Type B pancreatic cell (in vitro differentiated cells): ENCODE results near the gene PAFAH1B2. TPM values are rescaled to one million over a fixed set of nuclear protein-coding genes. Genes with fewer than 3 reads are reported as not detected.
A peak's percentile ranks its signal among the peaks of the same experiment; 100 is the strongest.

Source experiments
- DNase-seq: peaks from one replicate; pipeline ENCODE4 v3.0.0; 2021; ENCODE audit warnings: mixed read lengths; ENCODE audit not compliant: unreplicated experiment; ENCODE audit errors: extremely low spot score
- H3K27ac Mint-ChIP-seq: 2 replicates; pipeline ENCODE4 v1.8.0; 2021; ENCODE audit warnings: mild to moderate bottlenecking, mixed read lengths
- H3K27me3 Mint-ChIP-seq: 2 replicates; pipeline ENCODE4 v1.8.0; 2021; ENCODE audit warnings: mixed read lengths
- H3K36me3 Mint-ChIP-seq: 2 replicates; pipeline ENCODE4 v1.8.0; 2021; ENCODE audit warnings: mixed read lengths
- H3K4me1 Mint-ChIP-seq: one replicate; pipeline ENCODE4 v1.8.0; 2021; ENCODE audit warnings: mixed read lengths; ENCODE audit not compliant: unreplicated experiment
- H3K4me3 Mint-ChIP-seq: 2 replicates; pipeline ENCODE4 v1.8.0; 2021; ENCODE audit warnings: mild to moderate bottlenecking, mixed read lengths
- H3K9me3 Mint-ChIP-seq: 2 replicates; pipeline ENCODE4 v1.8.0; 2021; ENCODE audit warnings: mixed read lengths
- CTCF ChIP-seq: fragments of 200-600 bp; sonication (generic); conservative IDR thresholded peaks from 2 replicates; pipeline ENCODE4 v1.5.0; 2021; ENCODE audit warnings: antibody characterized with exemption, mild to moderate bottlenecking
- total RNA-seq: library from RNA; stranded (reverse); gene quantifications from 2 replicates; pipeline ENCODE4 v1.2.1, GENCODE V29; 2021; ENCODE audit warnings: low replicate concordance

PAFAH1B2 gene
- total RNA-seq, 1 donor from 2014 or later, result 94.5 TPM

- H3K9me3 Mint-ChIP-seq, result peaks cover under 1% of the 10 kb centered on the region
- TF ChIP-seq CTCF, result no peak
- peaks cover 4% of the 10 kb centered on the region for H3K36me3 Mint-ChIP-seq
- H3K4me1 Mint-ChIP-seq, result peaks cover 35% of the 10 kb centered on the region
- H3K4me3 Mint-ChIP-seq, result peak overlapping the region; percentile 100
- peak; percentile 76 for DNase-seq
- H3K27ac Mint-ChIP-seq, result peak overlapping the region; percentile 97
- H3K27me3 Mint-ChIP-seq, result peaks cover 3% of the 10 kb centered on the region
Observed at GRCh38 chr11:117097389-117098268, 46.5 kb upstream of the PAFAH1B2 start.

DNA sequence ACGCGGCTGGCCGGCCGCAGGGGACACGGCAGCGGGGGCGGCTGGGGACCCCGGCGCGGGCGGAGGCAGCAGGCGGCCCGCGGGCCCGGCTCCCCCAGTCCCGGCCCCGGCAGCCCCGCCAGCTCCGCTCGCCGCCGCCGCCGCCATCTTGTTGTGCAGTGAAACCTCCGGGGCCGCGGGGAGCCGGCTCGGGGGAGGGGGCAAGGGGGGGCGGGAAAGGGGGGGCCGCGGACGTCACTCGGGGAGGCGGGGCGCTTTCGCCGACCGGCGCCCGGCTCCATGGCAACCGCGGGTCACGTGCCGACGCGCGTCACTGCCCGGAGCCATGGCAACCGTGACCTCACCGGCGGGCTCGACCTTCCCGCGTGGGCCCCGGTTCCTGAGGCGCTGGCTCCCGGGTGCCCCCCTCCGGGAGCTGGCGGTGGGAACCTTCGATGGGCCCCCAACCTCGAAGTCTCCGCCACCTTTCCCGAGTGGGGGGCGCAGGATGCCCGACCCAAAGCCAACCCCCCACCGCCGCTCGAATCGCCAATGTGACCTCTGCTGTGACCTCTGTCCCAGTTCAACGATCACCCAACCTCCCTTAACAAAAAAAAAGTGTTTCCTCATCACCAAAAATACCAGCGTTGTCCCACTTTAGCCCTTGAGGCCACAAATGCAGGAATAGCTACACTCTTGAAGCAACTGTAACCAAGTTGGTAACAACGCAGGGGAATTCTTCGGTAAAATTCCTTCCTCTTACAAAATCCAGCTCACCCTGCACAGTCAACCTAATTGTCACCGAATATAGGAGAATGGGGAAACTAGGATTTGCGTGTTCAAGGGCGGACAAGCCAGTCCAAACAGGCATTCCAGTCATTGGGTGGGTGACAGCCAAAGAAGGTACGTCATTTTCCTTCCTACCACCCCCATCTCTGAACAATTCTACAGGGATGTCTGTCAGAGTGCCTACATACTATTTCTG, 45.5 kb upstream of the PAFAH1B2 start, which contains the start of gene SIK3:
Gene SIK3 (minus strand): TSS at position 160 of the 964 bp plus-strand sequence. CDS start 13 bp downstream, at position 147.
- H3K4me3 Mint-ChIP-seq, result peak within 1 kb of the TSS; percentile 100

DNA sequence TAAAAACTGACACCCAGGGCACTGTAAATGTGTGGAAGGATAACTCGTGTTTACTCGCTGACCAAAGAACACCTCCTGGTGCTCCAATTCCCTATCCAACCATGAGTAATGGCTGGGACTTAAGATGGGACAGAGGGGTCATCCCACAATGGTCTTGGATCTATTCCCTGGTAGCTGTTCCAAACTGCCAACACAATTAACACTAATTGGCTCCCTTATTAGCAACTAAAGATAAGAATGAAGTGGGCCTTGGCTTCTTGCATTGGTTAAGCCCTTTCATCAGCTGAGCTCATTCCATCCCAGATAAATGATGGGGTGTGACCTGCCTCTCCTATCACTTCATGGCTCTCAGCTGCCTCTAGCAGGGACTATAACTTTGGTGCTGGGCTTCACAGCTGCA, 44.4 kb upstream of the PAFAH1B2 start:
- Mint-ChIP-seq H3K27me3 (peaks cover 3% of the 10 kb centered on the region), H3K9me3 (no peaks in the 10 kb centered on the region), H3K27ac (peak overlapping the region; percentile 100), H3K36me3 (peaks cover 4% of the 10 kb centered on the region), H3K4me3 (peak overlapping the region; percentile 99), H3K4me1 (peaks cover 34% of the 10 kb centered on the region)
- no peak for TF ChIP-seq CTCF
- no peak for DNase-seq

More for the DNA sequence above, 45.5 kb upstream of the PAFAH1B2 start, which contains the start of gene SIK3:
- DNase-seq, result peak; percentile 95
- Mint-ChIP-seq H3K27me3 (peaks cover 3% of the 10 kb centered on the region), H3K9me3 (no peaks in the 10 kb centered on the region), H3K36me3 (peaks cover 4% of the 10 kb centered on the region), H3K27ac (peak within 1 kb of the TSS; percentile 100), H3K4me1 (peaks cover 35% of the 10 kb centered on the region)
- peak; percentile 42 for TF ChIP-seq CTCF

GRCh38 chr11:117100556-117100955, 43.5 kb upstream of the PAFAH1B2 start:
- Mint-ChIP-seq H3K4me1 (peaks cover 26% of the 10 kb centered on the region), H3K4me3 (peak overlapping the region; percentile 40)

More at GRCh38 chr11:117100556-117100955, 43.5 kb upstream of the PAFAH1B2 start:
- peak overlapping the region; percentile 100 for H3K27ac Mint-ChIP-seq
- H3K9me3 Mint-ChIP-seq, result no peaks in the 10 kb centered on the region
- no peak for DNase-seq
- H3K36me3 Mint-ChIP-seq, result peaks cover 4% of the 10 kb centered on the region
- peaks cover 3% of the 10 kb centered on the region for H3K27me3 Mint-ChIP-seq
- TF ChIP-seq CTCF, result no peak
